OCI-LY7 (cell line): Measurements from ENCODE around the gene GBX2. TPM values are rescaled to one million over a fixed set of nuclear protein-coding genes. Genes with fewer than 3 reads are reported as not detected.

Experiments
- BruUV-seq: library from RNA; stranded (reverse); fragments of 400-500 nt; replicated peaks from 2 replicates; lab custom pipeline; 2021; lab: Mats Ljungman, UMichigan
- CTCF ChIA-PET: fragments of 300-600 bp; sonication (Branson Sonifier 250); formaldehyde crosslinking; loops from one replicate; lab custom pipeline; 2022; ENCODE audit warnings: antibody characterized with exemption; ENCODE audit not compliant: unreplicated experiment; lab: Charles Lee
- POLR2A ChIA-PET: fragments of 300-600 bp; sonication (Branson Sonifier 250); formaldehyde crosslinking; loops from one replicate; lab custom pipeline; 2022; ENCODE audit warnings: antibody characterized with exemption; lab: Charles Lee
- DNase-seq: peaks from one replicate; pipeline ENCODE4 v3.0.0-alpha.2; 2015; ENCODE audit warnings: low spot score
- H2AFZ ChIP-seq: fragments of 200-600 bp; sonication (generic), shearing (Covaris generic); 2 replicates; pipeline ENCODE4 v1.6.1; 2014; ENCODE audit warnings: mild to moderate bottlenecking, antibody characterized with exemption, low read length, moderate library complexity
- H3K27ac ChIP-seq: fragments of 200-600 bp; sonication (generic); 2 replicates; pipeline ENCODE4 v1.5.1; 2014; ENCODE audit warnings: mixed run types, low read depth, mild to moderate bottlenecking, moderate library complexity, low read length, inconsistent platforms; ENCODE audit not compliant: poor library complexity, severe bottlenecking
- H3K36me3 ChIP-seq: fragments of 200-600 bp; sonication (generic); 2 replicates; pipeline ENCODE4 v1.6.1; 2014; ENCODE audit warnings: mild to moderate bottlenecking, antibody characterized with exemption, low read length, moderate library complexity, mixed read lengths; ENCODE audit not compliant: insufficient read depth
- H3K4me1 ChIP-seq: fragments of 200-600 bp; sonication (generic); 2 replicates; pipeline ENCODE4 v1.5.1; 2014; ENCODE audit warnings: mild to moderate bottlenecking, low read length; ENCODE audit not compliant: insufficient read depth, poor library complexity, severe bottlenecking
- H3K4me2 ChIP-seq: fragments of 200-600 bp; sonication (generic); 2 replicates; pipeline ENCODE4 v1.6.1; 2014; ENCODE audit warnings: mild to moderate bottlenecking, low read length
- H3K4me3 ChIP-seq: fragments of 200-600 bp; sonication (generic); 2 replicates; pipeline ENCODE4 v1.5.1; 2014; ENCODE audit warnings: mild to moderate bottlenecking, low read depth, low read length; ENCODE audit not compliant: poor library complexity, severe bottlenecking
- H3K79me2 ChIP-seq: fragments of 200-600 bp; sonication (generic); 2 replicates; pipeline ENCODE4 v1.6.1; 2016; ENCODE audit warnings: low read depth, mild to moderate bottlenecking, low read length, moderate library complexity, mixed read lengths; ENCODE audit not compliant: insufficient read depth
- H3K9me2 ChIP-seq: fragments of 200-600 bp; sonication (generic); 2 replicates; pipeline ENCODE4 v1.6.1; 2016; ENCODE audit warnings: mild to moderate bottlenecking, low read length, mixed read lengths; ENCODE audit not compliant: insufficient read depth
- H3K9me3 ChIP-seq: fragments of 200-600 bp; sonication (generic); 2 replicates; pipeline ENCODE4 v1.6.1; 2014; ENCODE audit warnings: mild to moderate bottlenecking, mixed run types, low read length, mixed read lengths
- H4K20me1 ChIP-seq: fragments of 200-600 bp; sonication (generic); 2 replicates; pipeline ENCODE4 v1.6.1; 2014; ENCODE audit warnings: mild to moderate bottlenecking, antibody characterized with exemption, low read length, moderate library complexity, mixed read lengths; ENCODE audit not compliant: insufficient read depth
- CTCF ChIP-seq: fragments of 200-600 bp; sonication (generic); conservative IDR thresholded peaks from 2 replicates; pipeline ENCODE4 v1.5.1; 2014; ENCODE audit warnings: mild to moderate bottlenecking, antibody characterized with exemption, low read length, moderate library complexity, mixed read lengths
- EZH2phosphoT487 ChIP-seq: fragments of 200-600 bp; sonication (generic); IDR thresholded peaks from 2 replicates; pipeline ENCODE4 v1.6.1; 2018; ENCODE audit warnings: low read depth, borderline replicate concordance, mild to moderate bottlenecking, mixed run types, antibody characterized with exemption, low read length, moderate library complexity, mixed read lengths
- intact Hi-C: fragments of 100-400 bp; cut with micrococcal nuclease; formaldehyde crosslinking; loops from one replicate; pipeline ENCODE4 v1.10.0; 2022; ENCODE audit not compliant: unreplicated experiment
- total RNA-seq, 2 experiments: library from RNA; depleted of rRNA in 1 of 2; stranded (reverse); fragments of >200 nt in 1 of 2; shearing (Covaris generic) in 1 of 2; gene quantifications; 2 replicates each; pipeline ENCODE4 v1.2.3, GENCODE V29; 2014 to 2022

GBX2 gene
- total RNA-seq, 2 experiments from 2014 or later, result not detected

- H3K4me3 ChIP-seq, result no peak overlapping the region
- no peaks in the 10 kb centered on the region for H3K4me1 ChIP-seq
- H3K4me2 ChIP-seq, result no peak overlapping the region
- H3K27ac ChIP-seq, result no peak overlapping the region
- no peak for DNase-seq
- no peaks in the 10 kb centered on the region for H3K36me3 ChIP-seq
- intact Hi-C loops, result loop anchor here (2.0 kb wide), 1 partner anchor 413 kb away; no protein-coding TSS in a partner anchor
- TF ChIP-seq EZH2phosphoT487 (no peak), CTCF (no peak)
- no peak overlapping the region for H2AFZ ChIP-seq
- H3K9me3 ChIP-seq, result no peaks in the 10 kb centered on the region
- H4K20me1 ChIP-seq, result no peaks in the 10 kb centered on the region
- ChIA-PET CTCF (interaction anchor here (0.6 kb wide), 1 partner anchor 414 kb away, joined by 5 read pairs; no protein-coding TSS in a partner anchor), POLR2A (interaction anchor here (1.0 kb wide), 1 partner anchor 223 kb away, joined by 3 read pairs; no protein-coding TSS in a partner anchor)
- H3K9me2 ChIP-seq, result no peaks in the 10 kb centered on the region
- BruUV-seq, result no TSS peak
- H3K79me2 ChIP-seq, result no peaks in the 10 kb centered on the region
Measured at GRCh38 chr2:236179236-236180075, 11.3 kb upstream of the GBX2 start.

GRCh38 chr2:236178890-236179235, 10.7 kb upstream of the GBX2 start:
- Histone ChIP-seq H3K9me3 (no peaks in the 10 kb centered on the region), H3K4me3 (no peak overlapping the region), H3K79me2 (no peaks in the 10 kb centered on the region), H4K20me1 (no peaks in the 10 kb centered on the region), H3K36me3 (no peaks in the 10 kb centered on the region), H3K4me1 (no peaks in the 10 kb centered on the region), H3K27ac (no peak overlapping the region), H3K4me2 (no peak overlapping the region), H2AFZ (no peak overlapping the region), H3K9me2 (no peaks in the 10 kb centered on the region)
- intact Hi-C loops, result no loop called here
- ChIA-PET CTCF (no interaction called here), POLR2A (no interaction called here)
- DNase-seq, result no peak
- TF ChIP-seq EZH2phosphoT487 (no peak), CTCF (no peak)
- BruUV-seq, result no TSS peak
